HEK293 (cell line): ENCODE measurements around the gene LRP1B.

Source experiments
- CTCF ChIA-PET: fragments of 350-600 bp; formaldehyde crosslinking; extraction: SDS; loops from one replicate; lab custom pipeline; 2021; ENCODE audit warnings: antibody characterized with exemption; lab: Yijun Ruan, JAX
- POLR2A ChIA-PET: fragments of 300-600 bp; formaldehyde crosslinking; extraction: SDS; loops from one replicate; lab custom pipeline; 2020; ENCODE audit warnings: antibody characterized with exemption, inconsistent platforms; lab: Yijun Ruan, JAX
- H3K27ac ChIP-seq: fragments of 200-500 bp; sonication (Bioruptor generic); 2 replicates; pipeline ENCODE4 v1.5.1; 2014; ENCODE audit warnings: low read depth, low read length, control low read depth, inconsistent platforms; ENCODE audit errors: extremely low read depth
- H3K36me3 ChIP-seq, 2 experiments: fragments of 200-500 bp in 1 of 2; sonication (Bioruptor generic) in 1 of 2; 1 replicate in 1 of 2; 2 replicates in 1 of 2; pipeline ENCODE4 v1.5.1; 2014 to 2017; ENCODE audit warnings: inconsistent platforms in 2 of 2, low read length in 2 of 2; ENCODE audit not compliant: control insufficient read depth in 2 of 2, insufficient read depth in 1 of 2
- H3K4me1 ChIP-seq: fragments of 200-500 bp; sonication (Bioruptor generic); 2 replicates; pipeline ENCODE4 v1.5.1; 2014; ENCODE audit warnings: mild to moderate bottlenecking, low read length, inconsistent platforms; ENCODE audit not compliant: control insufficient read depth, insufficient read depth
- H3K4me3 ChIP-seq: 2 replicates; pipeline ENCODE4 v1.5.1; 2011; ENCODE audit warnings: low read depth, mild to moderate bottlenecking, control low read depth, low read length, moderate library complexity
- H3K9me3 ChIP-seq: fragments of 200-500 bp; sonication (Bioruptor generic); 2 replicates; pipeline ENCODE4 v1.5.1; 2014; ENCODE audit warnings: low read depth, low read length, inconsistent platforms; ENCODE audit not compliant: control insufficient read depth, insufficient read depth
- MEIS1 ChIP-seq: sonication (generic); formaldehyde crosslinking; IDR thresholded peaks from 2 replicates; pipeline ENCODE4 v1.8.1; 2022; ENCODE audit warnings: missing genetic modification reagents, mild to moderate bottlenecking, borderline replicate concordance
- ZFP37 ChIP-seq: fragments of 450-650 bp; formaldehyde crosslinking; IDR thresholded peaks from 2 replicates; pipeline ENCODE4 v1.5.1; 2016; ENCODE audit warnings: missing biosample characterization, missing genetic modification characterization
- ZFP69B ChIP-seq: fragments of 450-650 bp; formaldehyde crosslinking; IDR thresholded peaks from 2 replicates; pipeline ENCODE4 v1.5.1; 2016; ENCODE audit warnings: missing biosample characterization, missing genetic modification characterization
- ZNF433 ChIP-seq: fragments of 450-650 bp; formaldehyde crosslinking; IDR thresholded peaks from 2 replicates; pipeline ENCODE4 v1.5.1; 2016; ENCODE audit warnings: missing biosample characterization, missing genetic modification characterization, low read depth
- ZNF521 ChIP-seq: fragments of 450-650 bp; formaldehyde crosslinking; IDR thresholded peaks from 2 replicates; pipeline ENCODE4 v1.5.1; 2017; ENCODE audit warnings: missing biosample characterization, mild to moderate bottlenecking, missing genetic modification characterization
- ZNF548 ChIP-seq: fragments of 450-650 bp; formaldehyde crosslinking; IDR thresholded peaks from 2 replicates; pipeline ENCODE4 v1.5.1; 2016; ENCODE audit warnings: missing biosample characterization, missing genetic modification characterization
- ZNF610 ChIP-seq: fragments of 450-650 bp; formaldehyde crosslinking; IDR thresholded peaks from 2 replicates; pipeline ENCODE4 v1.5.1; 2016; ENCODE audit warnings: missing biosample characterization, missing genetic modification characterization, borderline replicate concordance
- ZNF621 ChIP-seq: fragments of 450-650 bp; formaldehyde crosslinking; IDR thresholded peaks from 2 replicates; pipeline ENCODE4 v1.5.1; 2017; ENCODE audit warnings: missing biosample characterization, missing genetic modification characterization
- TF ChIP-seq, protein P1 (sequence below): fragments of 450-650 bp; formaldehyde crosslinking; IDR thresholded peaks from 2 replicates; pipeline ENCODE4 v1.5.1; 2016; ENCODE audit warnings: missing biosample characterization, missing genetic modification characterization
- TF ChIP-seq, protein P2 (sequence below): fragments of 450-650 bp; formaldehyde crosslinking; IDR thresholded peaks from 2 replicates; pipeline ENCODE4 v1.5.1; 2017; ENCODE audit warnings: missing biosample characterization, missing genetic modification characterization
- TF ChIP-seq, protein P3 (sequence below): fragments of 450-650 bp; formaldehyde crosslinking; conservative IDR thresholded peaks from 2 replicates; pipeline ENCODE4 v1.5.1; 2016; ENCODE audit warnings: low read depth, missing biosample characterization, missing genetic modification characterization
- TF ChIP-seq, protein P4 (sequence below): fragments of 450-650 bp; formaldehyde crosslinking; IDR thresholded peaks from 2 replicates; pipeline ENCODE4 v1.5.1; 2016; ENCODE audit warnings: missing biosample characterization, missing genetic modification characterization
- TF ChIP-seq, protein P5 (sequence below): fragments of 450-650 bp; formaldehyde crosslinking; IDR thresholded peaks from 2 replicates; pipeline ENCODE4 v1.5.1; 2016; ENCODE audit warnings: missing biosample characterization, missing genetic modification characterization
- TF ChIP-seq, protein P6 (sequence below): fragments of 450-650 bp; formaldehyde crosslinking; IDR thresholded peaks from 2 replicates; pipeline ENCODE4 v1.5.1; 2016; ENCODE audit warnings: missing biosample characterization, missing genetic modification characterization, low read depth
- TF ChIP-seq, protein P7 (sequence below): sonication (generic); formaldehyde crosslinking; IDR thresholded peaks from 2 replicates; pipeline ENCODE4 v1.8.1; 2022; ENCODE audit warnings: mild to moderate bottlenecking, moderate library complexity, missing genetic modification reagents
- TF ChIP-seq, protein P8 (sequence below): fragments of 450-650 bp; formaldehyde crosslinking; IDR thresholded peaks from 2 replicates; pipeline ENCODE4 v1.5.1; 2016; ENCODE audit warnings: missing biosample characterization, missing genetic modification characterization, low read depth

The LRP1B gene

DNA sequence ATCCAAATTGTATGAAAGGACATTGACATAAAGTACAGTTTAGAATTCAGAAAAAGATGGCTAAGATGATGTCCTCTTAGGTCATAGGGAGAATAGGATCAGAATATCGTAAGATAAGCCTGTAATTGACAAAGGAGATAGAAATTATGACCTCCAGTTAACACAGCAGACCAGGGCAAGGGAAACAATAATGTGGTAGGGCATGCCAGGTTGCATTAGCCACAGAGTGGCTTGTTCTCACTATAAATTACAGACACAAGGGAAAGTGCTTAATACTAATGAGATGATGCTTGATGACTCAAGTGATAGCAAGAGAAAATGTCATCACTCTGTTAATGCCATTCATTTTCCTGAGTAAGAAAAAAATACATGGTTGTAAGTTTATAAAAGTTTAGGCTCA, 48.9 kb upstream of the LRP1B start (continued):
- TF ChIP-seq, protein P1, sequence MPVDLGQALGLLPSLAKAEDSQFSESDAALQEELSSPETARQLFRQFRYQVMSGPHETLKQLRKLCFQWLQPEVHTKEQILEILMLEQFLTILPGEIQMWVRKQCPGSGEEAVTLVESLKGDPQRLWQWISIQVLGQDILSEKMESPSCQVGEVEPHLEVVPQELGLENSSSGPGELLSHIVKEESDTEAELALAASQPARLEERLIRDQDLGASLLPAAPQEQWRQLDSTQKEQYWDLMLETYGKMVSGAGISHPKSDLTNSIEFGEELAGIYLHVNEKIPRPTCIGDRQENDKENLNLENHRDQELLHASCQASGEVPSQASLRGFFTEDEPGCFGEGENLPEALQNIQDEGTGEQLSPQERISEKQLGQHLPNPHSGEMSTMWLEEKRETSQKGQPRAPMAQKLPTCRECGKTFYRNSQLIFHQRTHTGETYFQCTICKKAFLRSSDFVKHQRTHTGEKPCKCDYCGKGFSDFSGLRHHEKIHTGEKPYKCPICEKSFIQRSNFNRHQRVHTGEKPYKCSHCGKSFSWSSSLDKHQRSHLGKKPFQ (tag by site-specific recombination): no peak
- TF ChIP-seq, protein P2, sequence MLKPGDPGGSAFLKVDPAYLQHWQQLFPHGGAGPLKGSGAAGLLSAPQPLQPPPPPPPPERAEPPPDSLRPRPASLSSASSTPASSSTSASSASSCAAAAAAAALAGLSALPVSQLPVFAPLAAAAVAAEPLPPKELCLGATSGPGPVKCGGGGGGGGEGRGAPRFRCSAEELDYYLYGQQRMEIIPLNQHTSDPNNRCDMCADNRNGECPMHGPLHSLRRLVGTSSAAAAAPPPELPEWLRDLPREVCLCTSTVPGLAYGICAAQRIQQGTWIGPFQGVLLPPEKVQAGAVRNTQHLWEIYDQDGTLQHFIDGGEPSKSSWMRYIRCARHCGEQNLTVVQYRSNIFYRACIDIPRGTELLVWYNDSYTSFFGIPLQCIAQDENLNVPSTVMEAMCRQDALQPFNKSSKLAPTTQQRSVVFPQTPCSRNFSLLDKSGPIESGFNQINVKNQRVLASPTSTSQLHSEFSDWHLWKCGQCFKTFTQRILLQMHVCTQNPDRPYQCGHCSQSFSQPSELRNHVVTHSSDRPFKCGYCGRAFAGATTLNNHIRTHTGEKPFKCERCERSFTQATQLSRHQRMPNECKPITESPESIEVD: no peak
- TF ChIP-seq MEIS1 (CRISPR knock-in tag) (no peak), ZFP69B (tag by site-specific recombination) (no peak), ZNF548 (tag by site-specific recombination) (no peak)
- TF ChIP-seq, protein P3, sequence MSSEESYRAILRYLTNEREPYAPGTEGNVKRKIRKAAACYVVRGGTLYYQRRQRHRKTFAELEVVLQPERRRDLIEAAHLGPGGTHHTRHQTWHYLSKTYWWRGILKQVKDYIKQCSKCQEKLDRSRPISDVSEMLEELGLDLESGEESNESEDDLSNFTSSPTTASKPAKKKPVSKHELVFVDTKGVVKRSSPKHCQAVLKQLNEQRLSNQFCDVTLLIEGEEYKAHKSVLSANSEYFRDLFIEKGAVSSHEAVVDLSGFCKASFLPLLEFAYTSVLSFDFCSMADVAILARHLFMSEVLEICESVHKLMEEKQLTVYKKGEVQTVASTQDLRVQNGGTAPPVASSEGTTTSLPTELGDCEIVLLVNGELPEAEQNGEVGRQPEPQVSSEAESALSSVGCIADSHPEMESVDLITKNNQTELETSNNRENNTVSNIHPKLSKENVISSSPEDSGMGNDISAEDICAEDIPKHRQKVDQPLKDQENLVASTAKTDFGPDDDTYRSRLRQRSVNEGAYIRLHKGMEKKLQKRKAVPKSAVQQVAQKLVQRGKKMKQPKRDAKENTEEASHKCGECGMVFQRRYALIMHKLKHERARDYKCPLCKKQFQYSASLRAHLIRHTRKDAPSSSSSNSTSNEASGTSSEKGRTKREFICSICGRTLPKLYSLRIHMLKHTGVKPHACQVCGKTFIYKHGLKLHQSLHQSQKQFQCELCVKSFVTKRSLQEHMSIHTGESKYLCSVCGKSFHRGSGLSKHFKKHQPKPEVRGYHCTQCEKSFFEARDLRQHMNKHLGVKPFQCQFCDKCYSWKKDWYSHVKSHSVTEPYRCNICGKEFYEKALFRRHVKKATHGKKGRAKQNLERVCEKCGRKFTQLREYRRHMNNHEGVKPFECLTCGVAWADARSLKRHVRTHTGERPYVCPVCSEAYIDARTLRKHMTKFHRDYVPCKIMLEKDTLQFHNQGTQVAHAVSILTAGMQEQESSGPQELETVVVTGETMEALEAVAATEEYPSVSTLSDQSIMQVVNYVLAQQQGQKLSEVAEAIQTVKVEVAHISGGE (tag by site-specific recombination): no peak
- TF ChIP-seq, all 188 proteins: peak for 0

DNA sequence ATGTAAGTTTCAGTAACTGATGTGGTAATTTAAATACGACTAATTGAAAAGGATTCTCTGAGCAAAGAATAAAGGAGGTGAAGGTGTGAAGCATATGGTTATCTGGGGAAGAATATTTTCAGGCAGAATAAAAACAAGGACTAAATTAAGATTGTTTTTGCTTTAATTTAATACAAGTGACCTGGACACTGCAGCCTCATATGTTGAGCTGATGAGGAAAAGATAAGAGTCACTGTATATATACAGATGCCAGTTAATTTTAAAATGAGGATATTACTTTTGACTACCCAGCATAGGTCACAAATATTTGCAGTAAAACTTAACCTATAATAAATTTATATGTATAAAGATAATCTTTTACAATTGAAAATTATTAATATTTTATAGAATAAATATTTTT, 47.8 kb upstream of the LRP1B start:
- Histone ChIP-seq H3K4me3 (no peak overlapping the region), H3K9me3 (no peaks in the 10 kb centered on the region), H3K4me1 (peaks cover 7% of the 10 kb centered on the region), H3K36me3 (no peaks in the 10 kb centered on the region), H3K27ac (no peak overlapping the region)
- TF ChIP-seq, protein P4, sequence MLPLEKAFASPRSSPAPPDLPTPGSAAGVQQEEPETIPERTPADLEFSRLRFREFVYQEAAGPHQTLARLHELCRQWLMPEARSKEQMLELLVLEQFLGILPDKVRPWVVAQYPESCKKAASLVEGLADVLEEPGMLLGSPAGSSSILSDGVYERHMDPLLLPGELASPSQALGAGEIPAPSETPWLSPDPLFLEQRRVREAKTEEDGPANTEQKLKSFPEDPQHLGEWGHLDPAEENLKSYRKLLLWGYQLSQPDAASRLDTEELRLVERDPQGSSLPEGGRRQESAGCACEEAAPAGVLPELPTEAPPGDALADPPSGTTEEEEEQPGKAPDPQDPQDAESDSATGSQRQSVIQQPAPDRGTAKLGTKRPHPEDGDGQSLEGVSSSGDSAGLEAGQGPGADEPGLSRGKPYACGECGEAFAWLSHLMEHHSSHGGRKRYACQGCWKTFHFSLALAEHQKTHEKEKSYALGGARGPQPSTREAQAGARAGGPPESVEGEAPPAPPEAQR (tag by site-specific recombination): no peak
- TF ChIP-seq, protein P5, sequence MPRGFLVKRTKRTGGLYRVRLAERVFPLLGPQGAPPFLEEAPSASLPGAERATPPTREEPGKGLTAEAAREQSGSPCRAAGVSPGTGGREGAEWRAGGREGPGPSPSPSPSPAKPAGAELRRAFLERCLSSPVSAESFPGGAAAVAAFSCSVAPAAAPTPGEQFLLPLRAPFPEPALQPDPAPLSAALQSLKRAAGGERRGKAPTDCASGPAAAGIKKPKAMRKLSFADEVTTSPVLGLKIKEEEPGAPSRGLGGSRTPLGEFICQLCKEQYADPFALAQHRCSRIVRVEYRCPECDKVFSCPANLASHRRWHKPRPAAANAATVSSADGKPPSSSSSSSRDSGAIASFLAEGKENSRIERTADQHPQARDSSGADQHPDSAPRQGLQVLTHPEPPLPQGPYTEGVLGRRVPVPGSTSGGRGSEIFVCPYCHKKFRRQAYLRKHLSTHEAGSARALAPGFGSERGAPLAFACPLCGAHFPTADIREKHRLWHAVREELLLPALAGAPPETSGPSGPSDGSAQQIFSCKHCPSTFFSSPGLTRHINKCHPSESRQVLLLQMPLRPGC (tag by site-specific recombination): no peak
- TF ChIP-seq ZNF433: no peak
- no peak for TF ChIP-seq ZFP37 (tag by site-specific recombination)
- no peak for TF ChIP-seq ZNF521 (tag by site-specific recombination)
- no peak for TF ChIP-seq ZNF621 (tag by site-specific recombination)
- TF ChIP-seq ZNF610: no peak
- TF ChIP-seq, protein P6, sequence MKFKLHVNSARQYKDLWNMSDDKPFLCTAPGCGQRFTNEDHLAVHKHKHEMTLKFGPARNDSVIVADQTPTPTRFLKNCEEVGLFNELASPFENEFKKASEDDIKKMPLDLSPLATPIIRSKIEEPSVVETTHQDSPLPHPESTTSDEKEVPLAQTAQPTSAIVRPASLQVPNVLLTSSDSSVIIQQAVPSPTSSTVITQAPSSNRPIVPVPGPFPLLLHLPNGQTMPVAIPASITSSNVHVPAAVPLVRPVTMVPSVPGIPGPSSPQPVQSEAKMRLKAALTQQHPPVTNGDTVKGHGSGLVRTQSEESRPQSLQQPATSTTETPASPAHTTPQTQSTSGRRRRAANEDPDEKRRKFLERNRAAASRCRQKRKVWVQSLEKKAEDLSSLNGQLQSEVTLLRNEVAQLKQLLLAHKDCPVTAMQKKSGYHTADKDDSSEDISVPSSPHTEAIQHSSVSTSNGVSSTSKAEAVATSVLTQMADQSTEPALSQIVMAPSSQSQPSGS (tag by site-specific recombination): no peak
- TF ChIP-seq, protein P7, sequence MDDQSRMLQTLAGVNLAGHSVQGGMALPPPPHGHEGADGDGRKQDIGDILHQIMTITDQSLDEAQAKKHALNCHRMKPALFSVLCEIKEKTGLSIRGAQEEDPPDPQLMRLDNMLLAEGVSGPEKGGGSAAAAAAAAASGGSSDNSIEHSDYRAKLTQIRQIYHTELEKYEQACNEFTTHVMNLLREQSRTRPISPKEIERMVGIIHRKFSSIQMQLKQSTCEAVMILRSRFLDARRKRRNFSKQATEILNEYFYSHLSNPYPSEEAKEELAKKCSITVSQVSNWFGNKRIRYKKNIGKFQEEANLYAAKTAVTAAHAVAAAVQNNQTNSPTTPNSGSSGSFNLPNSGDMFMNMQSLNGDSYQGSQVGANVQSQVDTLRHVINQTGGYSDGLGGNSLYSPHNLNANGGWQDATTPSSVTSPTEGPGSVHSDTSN (CRISPR knock-in tag): no peak
- TF ChIP-seq, protein P8, sequence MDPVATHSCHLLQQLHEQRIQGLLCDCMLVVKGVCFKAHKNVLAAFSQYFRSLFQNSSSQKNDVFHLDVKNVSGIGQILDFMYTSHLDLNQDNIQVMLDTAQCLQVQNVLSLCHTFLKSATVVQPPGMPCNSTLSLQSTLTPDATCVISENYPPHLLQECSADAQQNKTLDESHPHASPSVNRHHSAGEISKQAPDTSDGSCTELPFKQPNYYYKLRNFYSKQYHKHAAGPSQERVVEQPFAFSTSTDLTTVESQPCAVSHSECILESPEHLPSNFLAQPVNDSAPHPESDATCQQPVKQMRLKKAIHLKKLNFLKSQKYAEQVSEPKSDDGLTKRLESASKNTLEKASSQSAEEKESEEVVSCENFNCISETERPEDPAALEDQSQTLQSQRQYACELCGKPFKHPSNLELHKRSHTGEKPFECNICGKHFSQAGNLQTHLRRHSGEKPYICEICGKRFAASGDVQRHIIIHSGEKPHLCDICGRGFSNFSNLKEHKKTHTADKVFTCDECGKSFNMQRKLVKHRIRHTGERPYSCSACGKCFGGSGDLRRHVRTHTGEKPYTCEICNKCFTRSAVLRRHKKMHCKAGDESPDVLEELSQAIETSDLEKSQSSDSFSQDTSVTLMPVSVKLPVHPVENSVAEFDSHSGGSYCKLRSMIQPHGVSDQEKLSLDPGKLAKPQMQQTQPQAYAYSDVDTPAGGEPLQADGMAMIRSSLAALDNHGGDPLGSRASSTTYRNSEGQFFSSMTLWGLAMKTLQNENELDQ: no peak
- ChIA-PET CTCF (no interaction called here), POLR2A (no interaction called here)
